ENCODE results near the gene PPFIBP1. TPM values are rescaled to one million over a fixed set of nuclear protein-coding genes. Genes with fewer than 3 reads are reported as not detected.
"Not testable (repeated sequence)": the region's sequence is repeated elsewhere in the genome, so short reads cannot be mapped to it uniquely, and the experiment has no call there.

PPFIBP1 gene
- total RNA-seq, 2 experiments from 2014 or later = 14.6 to 18.2 TPM

DNA sequence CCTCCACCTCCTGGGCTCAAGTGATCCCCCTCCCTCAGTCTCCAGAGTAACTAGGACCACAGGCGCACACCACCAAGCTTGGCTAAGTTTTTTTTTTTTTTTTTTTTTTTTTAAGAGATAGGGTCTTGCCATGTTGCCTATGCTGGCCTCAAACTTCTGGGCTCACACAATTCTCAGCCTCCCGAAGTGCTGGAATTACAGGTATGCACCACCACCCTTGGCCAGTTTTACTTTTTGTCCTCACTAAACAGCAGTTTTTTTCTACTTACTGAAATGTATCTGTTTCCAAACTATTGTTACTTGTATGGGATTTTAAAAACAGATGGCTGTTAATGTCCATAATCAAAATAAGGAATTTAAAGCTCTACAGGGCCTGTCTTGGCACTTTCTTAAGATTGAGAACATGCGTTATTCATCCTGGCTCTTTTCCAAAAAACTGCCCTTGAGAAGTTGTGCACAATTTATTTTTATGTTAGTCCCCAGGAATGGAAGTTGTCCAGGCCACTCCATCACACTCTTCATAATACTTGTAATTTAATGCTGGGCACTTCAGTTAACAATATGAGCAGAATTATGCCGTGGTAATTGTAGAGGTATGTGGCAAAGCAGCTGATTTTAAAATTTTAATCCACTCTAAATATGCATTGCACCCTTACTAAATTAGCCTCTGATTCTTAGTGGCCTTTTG lies 120.3 kb downstream of the PPFIBP1 start:
- Mint-ChIP-seq H3K36me3 (peaks cover 3% of the 10 kb centered on the region), H3K27me3 (no peaks in the 10 kb centered on the region), H3K27ac (no peak overlapping the region), H3K9me3 (no peaks in the 10 kb centered on the region), H3K4me3 (no peak overlapping the region), H3K4me1 (no peaks in the 10 kb centered on the region)
- ATAC-seq (ENCODE audit: low read depth) (no peak), DNase-seq (no peak)
- POLR2A ChIA-PET = no interaction called here

DNA sequence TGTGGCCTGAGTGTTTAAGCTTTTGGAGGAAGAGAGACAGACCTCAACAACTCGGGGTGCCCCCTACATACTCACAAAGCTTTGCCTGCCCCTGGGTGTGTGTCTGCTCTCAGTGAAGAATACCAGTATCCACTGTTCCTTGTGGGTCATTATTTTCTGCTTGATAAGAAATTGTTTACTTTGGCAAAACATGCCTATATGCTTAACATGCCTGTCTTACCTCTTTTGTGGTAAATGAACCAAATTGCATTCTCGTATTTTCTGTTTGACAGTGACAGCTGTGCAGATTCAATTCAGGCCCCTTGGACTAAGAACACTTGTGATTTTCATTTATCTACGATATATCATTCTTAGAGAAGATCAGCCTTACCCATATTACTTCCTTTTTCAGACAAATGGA lies 121.7 kb downstream of the PPFIBP1 start:
- DNase-seq (no peak), ATAC-seq (ENCODE audit: low read depth) (no peak)
- POLR2A ChIA-PET = no interaction called here
- Mint-ChIP-seq H3K4me1 (peaks cover under 1% of the 10 kb centered on the region), H3K4me3 (no peak overlapping the region), H3K36me3 (peaks cover 3% of the 10 kb centered on the region), H3K27ac (no peak overlapping the region), H3K9me3 (no peaks in the 10 kb centered on the region), H3K27me3 (no peaks in the 10 kb centered on the region)

DNA sequence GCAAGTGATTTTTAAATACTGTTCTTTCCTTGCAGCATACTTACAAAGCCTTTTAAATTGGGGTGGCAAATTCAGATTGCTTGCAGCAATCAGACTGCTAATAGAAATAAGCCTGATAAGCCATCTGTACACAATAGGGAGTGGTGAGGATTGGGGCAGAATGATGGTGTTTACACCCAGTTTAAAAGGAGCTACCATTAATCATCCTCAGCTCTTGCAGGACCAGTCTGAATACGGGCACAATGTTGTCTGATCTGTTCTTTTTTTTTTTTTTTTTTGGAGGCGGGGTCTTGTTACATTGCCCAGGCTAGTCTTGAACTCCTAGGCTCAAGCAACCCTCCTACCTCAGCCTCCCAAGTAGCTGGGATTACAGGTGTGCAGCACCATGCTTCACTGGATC lies 122.1 kb downstream of the PPFIBP1 start:
- ATAC-seq (ENCODE audit: low read depth) (no peak), DNase-seq (no peak)
- no peaks in the 10 kb centered on the region for H3K9me3 Mint-ChIP-seq
- H3K36me3 Mint-ChIP-seq = peaks cover 3% of the 10 kb centered on the region
- peaks cover 2% of the 10 kb centered on the region for H3K4me1 Mint-ChIP-seq
- H3K27me3 Mint-ChIP-seq = no peaks in the 10 kb centered on the region
- H3K4me3 Mint-ChIP-seq = no peak overlapping the region
- POLR2A ChIA-PET = no interaction called here
- no peak overlapping the region for H3K27ac Mint-ChIP-seq

DNA sequence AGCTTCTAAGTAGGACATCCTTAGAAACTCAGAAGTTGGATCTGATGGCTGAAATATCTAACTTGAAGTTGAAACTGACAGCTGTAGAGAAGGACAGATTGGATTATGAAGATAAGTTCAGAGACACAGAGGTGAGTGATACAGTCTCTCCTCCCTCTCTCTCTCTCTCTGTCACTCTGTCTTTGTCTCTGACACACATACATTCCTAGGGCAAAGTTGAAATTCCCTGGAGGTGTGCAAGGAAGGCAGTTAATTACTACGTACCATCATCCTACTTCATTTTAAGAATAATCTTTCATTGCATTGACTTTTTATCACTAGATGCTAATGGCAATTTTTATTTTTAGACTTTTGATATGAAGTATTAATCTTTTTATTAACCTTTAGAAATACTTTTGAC lies 126.0 kb downstream of the PPFIBP1 start:
- no peak overlapping the region for H3K4me3 Mint-ChIP-seq
- peaks cover 1% of the 10 kb centered on the region for H3K36me3 Mint-ChIP-seq
- DNase-seq = no peak
- peaks cover 8% of the 10 kb centered on the region for H3K4me1 Mint-ChIP-seq
- H3K27me3 Mint-ChIP-seq = no peaks in the 10 kb centered on the region
- POLR2A ChIA-PET = no interaction called here
- no peak for ATAC-seq (ENCODE audit: low read depth)
- H3K9me3 Mint-ChIP-seq = no peaks in the 10 kb centered on the region
- no peak overlapping the region for H3K27ac Mint-ChIP-seq

DNA sequence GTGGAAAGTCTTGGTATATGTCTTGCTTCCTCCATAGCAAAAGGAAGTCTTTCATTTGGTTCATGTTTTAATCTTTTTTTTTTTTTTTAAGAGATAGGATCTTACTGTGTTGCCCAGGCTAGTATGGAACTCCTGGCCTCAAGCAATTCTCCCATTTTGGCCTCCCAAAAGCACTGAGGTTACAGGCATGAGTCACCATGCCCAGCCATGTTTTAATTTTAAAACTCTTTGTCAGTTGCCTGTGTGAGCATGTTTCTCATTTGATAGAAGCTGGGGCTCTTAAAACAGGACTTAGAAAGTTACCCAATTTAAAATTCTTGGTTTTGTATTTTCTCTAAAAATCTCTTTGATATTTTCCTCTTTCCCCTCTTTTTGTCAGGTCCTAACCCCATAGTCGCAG lies 127.2 kb downstream of the PPFIBP1 start:
- H3K36me3 Mint-ChIP-seq = peaks cover 1% of the 10 kb centered on the region
- peaks cover 10% of the 10 kb centered on the region for H3K4me1 Mint-ChIP-seq
- DNase-seq (no peak), ATAC-seq (ENCODE audit: low read depth) (no peak)
- H3K27me3 Mint-ChIP-seq = no peaks in the 10 kb centered on the region
- H3K27ac Mint-ChIP-seq = no peak overlapping the region
- no peaks in the 10 kb centered on the region for H3K9me3 Mint-ChIP-seq
- no peak overlapping the region for H3K4me3 Mint-ChIP-seq
- POLR2A ChIA-PET = no interaction called here

DNA sequence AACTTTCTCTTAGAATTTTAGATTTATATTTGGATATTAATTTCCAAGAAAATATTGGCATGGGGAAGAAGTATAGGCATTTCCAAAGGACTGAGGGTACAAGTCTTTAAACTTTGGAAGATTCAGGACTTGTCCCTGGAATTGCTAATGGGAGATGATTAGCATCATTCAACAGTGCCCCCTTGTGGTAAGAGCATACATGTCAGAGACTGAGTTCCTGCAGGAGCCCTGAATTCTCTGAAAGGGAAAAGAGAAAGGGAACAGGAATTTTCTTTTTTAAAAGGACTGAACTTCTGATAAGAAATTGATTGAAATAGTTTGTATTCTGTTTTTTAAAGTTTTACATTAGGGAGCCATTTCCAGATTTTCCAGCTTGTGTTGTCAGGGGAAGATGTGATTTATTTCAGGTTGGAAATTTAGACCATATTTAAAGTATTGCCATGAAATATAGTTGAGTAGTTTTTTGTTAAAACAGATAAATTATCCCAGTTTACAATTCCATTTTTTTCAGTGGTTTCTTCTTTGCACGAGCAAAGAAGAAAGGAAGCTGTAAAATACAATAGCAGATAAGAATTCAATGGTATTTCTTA lies 128.3 kb downstream of the PPFIBP1 start:
- Mint-ChIP-seq H3K27me3 (no peaks in the 10 kb centered on the region), H3K9me3 (no peaks in the 10 kb centered on the region), H3K36me3 (peaks cover 4% of the 10 kb centered on the region), H3K4me3 (no peak overlapping the region), H3K27ac (no peak overlapping the region), H3K4me1 (peaks cover 10% of the 10 kb centered on the region)
- no peak for ATAC-seq (ENCODE audit: low read depth)
- no peak for DNase-seq
- POLR2A ChIA-PET = no interaction called here

DNA sequence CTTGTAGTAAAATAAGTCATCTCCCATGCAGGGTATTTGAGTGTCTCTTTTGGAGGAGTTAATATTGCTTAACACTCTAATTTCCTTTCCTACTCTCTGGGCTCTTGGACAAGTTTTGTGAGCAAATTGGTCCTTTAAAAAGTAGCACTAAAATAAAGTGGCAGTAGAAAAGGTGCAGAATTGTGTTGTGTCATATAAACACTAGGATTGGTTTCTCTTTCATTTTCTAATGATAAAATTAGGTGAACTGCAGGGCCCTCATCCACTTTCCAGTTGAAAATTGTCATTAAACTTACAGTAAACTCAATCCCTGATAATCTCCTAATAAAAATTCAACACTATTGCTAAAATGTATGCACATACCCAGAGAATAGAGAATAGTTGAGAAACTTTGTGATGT lies 129.7 kb downstream of the PPFIBP1 start:
- POLR2A ChIA-PET = no interaction called here
- DNase-seq = no peak
- Mint-ChIP-seq H3K4me1 (peaks cover 10% of the 10 kb centered on the region), H3K36me3 (peaks cover 5% of the 10 kb centered on the region), H3K27ac (peak overlapping the region; percentile 78), H3K9me3 (no peaks in the 10 kb centered on the region), H3K4me3 (peak overlapping the region; percentile 77), H3K27me3 (no peaks in the 10 kb centered on the region)
- no peak for ATAC-seq (ENCODE audit: low read depth)

DNA sequence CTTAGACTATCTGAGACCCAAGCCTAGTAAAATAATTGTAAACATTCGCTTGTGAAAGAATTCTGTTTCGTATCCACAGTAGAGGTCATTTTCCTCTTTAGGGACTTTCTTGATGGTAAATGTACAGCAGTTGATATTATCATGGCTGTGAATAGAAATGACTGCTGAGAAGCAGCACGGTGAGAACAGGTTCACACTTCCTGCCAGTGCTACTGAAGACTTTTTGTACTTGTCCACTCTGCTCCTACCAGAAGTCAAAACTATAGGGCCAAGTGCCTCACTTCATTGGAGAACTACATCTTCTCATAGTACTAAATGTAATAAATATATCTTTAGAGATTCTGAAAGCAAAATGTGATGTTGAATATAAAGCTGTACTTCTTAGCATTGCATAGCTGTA lies 131.5 kb downstream of the PPFIBP1 start:
- H3K9me3 Mint-ChIP-seq; DNase-seq; H3K27ac Mint-ChIP-seq; H3K36me3 Mint-ChIP-seq; H3K4me3 Mint-ChIP-seq; ATAC-seq (ENCODE audit: low read depth); POLR2A ChIA-PET; H3K27me3 Mint-ChIP-seq: not testable (repeated sequence)
- peaks cover 10% of the 10 kb centered on the region for H3K4me1 Mint-ChIP-seq

DNA sequence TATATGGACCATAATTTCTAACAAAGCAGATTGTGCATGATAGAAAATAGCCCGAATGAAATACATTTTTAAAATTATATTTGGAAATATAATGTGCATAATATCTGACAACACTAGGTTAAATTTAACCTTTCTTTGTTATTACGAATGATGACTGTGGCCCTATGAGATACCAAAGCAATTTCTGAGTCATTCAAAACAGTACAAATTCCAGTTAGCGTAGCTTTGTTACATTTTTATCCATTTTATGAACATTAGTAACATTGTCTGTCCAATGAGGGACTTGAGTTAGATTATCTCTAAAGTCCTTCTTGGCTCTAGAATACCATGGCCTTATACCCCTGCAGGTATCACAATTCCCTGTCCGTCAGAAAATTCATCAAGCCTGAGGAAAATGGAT lies 133.3 kb downstream of the PPFIBP1 start:
- Mint-ChIP-seq H3K36me3 (peaks cover 8% of the 10 kb centered on the region), H3K27ac (no peak overlapping the region), H3K9me3 (no peaks in the 10 kb centered on the region), H3K4me1 (peaks cover 13% of the 10 kb centered on the region), H3K27me3 (no peaks in the 10 kb centered on the region), H3K4me3 (no peak overlapping the region)
- POLR2A ChIA-PET = no interaction called here
- DNase-seq = no peak
- ATAC-seq (ENCODE audit: low read depth) = no peak

DNA sequence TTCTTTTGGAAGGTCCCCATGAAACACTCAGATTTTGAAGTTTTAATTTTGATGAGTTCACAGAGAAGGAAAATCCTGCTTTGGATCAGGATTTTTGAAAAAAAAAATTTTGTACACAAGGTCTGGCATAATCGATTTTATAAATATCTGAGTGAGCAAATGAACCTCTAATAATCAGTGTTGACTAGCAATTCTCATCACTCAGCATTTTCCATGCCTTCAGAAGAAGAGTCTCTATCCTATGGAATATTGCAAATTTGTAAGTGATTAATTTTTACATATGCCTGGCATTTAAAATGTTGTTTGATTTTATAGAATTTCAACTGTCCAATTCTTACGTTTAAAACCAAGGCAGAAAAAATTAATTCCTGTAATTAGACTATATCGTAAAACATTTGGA lies 141.7 kb downstream of the PPFIBP1 start:
- POLR2A ChIA-PET = no interaction called here
- ATAC-seq (ENCODE audit: low read depth) (no peak), DNase-seq (no peak)
- H3K4me3 Mint-ChIP-seq = no peak overlapping the region
- no peaks in the 10 kb centered on the region for H3K9me3 Mint-ChIP-seq
- no peaks in the 10 kb centered on the region for H3K27me3 Mint-ChIP-seq
- H3K36me3 Mint-ChIP-seq = peaks cover 16% of the 10 kb centered on the region
- peaks cover 6% of the 10 kb centered on the region for H3K4me1 Mint-ChIP-seq
- H3K27ac Mint-ChIP-seq = no peak overlapping the region

DNA sequence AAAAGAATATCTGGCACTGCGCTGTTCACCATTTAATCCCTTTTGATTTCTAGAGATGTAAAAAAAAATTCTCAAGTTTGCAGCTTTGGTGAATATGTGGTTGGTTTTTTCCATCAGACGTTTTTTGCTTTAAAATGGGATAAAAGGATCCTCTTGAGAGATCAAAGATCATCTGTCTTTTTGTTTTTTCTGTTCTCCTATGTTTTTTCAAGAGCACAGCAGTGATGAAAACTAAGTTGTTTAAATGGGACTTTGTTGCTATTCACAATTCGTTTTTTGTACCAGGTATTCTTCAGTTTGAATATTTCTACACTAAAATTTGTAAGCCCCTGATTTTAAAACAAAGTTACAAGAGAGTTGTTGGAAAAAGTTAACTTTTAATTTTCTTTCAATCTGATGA lies 142.5 kb downstream of the PPFIBP1 start:
- peaks cover 2% of the 10 kb centered on the region for H3K4me1 Mint-ChIP-seq
- DNase-seq (no peak), ATAC-seq (ENCODE audit: low read depth) (no peak)
- no peak overlapping the region for H3K4me3 Mint-ChIP-seq
- peaks cover 13% of the 10 kb centered on the region for H3K36me3 Mint-ChIP-seq
- no peaks in the 10 kb centered on the region for H3K27me3 Mint-ChIP-seq
- H3K27ac Mint-ChIP-seq = no peak overlapping the region
- POLR2A ChIA-PET = no interaction called here
- H3K9me3 Mint-ChIP-seq = no peaks in the 10 kb centered on the region

DNA sequence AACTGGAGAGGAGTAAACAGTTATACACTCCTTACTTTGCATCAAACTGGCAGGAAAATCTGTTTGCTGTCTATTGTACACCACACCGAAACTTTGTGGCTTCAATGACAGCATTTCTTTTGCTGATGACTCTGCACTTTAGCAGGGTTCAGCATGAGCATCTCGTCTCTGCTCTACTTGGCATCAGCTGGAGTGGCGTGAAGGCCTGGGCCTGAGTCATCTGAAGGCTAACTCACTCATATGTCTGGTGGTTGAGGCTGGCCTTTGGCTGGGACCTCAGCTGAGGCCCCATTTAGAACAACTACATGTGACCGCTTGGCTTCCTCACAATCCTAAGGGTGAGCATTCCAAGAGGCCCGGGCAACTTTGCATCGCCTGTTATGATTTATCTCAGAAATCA lies 143.5 kb downstream of the PPFIBP1 start:
- DNase-seq = no peak
- Mint-ChIP-seq H3K36me3 (peaks cover 12% of the 10 kb centered on the region), H3K27me3 (no peaks in the 10 kb centered on the region), H3K27ac (no peak overlapping the region), H3K9me3 (no peaks in the 10 kb centered on the region), H3K4me3 (no peak overlapping the region), H3K4me1 (no peaks in the 10 kb centered on the region)
- POLR2A ChIA-PET = no interaction called here
- ATAC-seq (ENCODE audit: low read depth) = no peak

DNA sequence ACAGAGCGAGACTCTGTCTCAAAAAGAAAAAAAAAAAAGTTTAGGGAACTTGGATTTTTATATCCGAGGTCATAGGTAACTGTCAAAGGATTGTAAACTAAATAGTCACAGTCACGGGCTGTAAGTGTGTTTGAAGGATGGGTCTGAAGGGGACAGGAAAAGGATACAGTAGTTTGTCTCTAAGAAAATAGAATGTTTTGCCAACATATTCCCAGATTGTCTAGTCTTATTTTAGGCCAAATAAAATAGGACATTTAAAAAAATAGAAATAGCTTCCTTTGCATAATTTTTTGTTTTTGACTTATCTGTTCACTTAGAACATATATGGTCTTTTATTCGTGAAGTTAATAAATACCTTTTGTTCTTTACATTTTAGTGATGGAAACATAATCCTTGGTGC lies 148.0 kb downstream of the PPFIBP1 start:
- no peak overlapping the region for H3K4me3 Mint-ChIP-seq
- ATAC-seq (ENCODE audit: low read depth) = no peak
- no peak overlapping the region for H3K27ac Mint-ChIP-seq
- no peaks in the 10 kb centered on the region for H3K27me3 Mint-ChIP-seq
- no peak for DNase-seq
- no peaks in the 10 kb centered on the region for H3K9me3 Mint-ChIP-seq
- POLR2A ChIA-PET = no interaction called here
- H3K4me1 Mint-ChIP-seq = no peaks in the 10 kb centered on the region
- peaks cover 8% of the 10 kb centered on the region for H3K36me3 Mint-ChIP-seq

DNA sequence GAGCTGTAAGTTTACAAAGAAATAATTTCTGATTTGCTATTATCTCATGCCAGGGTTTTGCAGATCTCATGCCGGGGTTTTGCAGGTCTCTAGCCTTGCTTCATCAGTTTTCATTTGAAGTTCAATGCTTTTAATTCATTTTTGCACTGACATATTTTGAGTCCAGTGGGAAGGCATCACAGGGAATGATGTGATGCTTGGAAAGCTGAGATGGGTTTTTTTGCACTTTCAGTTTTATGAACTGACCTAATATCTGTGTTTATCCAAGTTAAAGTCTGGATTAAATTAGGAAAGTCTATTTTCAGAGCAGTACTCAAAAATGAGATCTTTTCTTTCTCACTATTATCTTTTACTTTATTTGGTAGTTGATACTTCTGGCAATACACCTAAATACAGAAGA lies 148.6 kb downstream of the PPFIBP1 start:
- no peaks in the 10 kb centered on the region for H3K27me3 Mint-ChIP-seq
- H3K36me3 Mint-ChIP-seq = peaks cover 8% of the 10 kb centered on the region
- no peak overlapping the region for H3K4me3 Mint-ChIP-seq
- POLR2A ChIA-PET = no interaction called here
- no peaks in the 10 kb centered on the region for H3K9me3 Mint-ChIP-seq
- no peak overlapping the region for H3K27ac Mint-ChIP-seq
- DNase-seq (no peak), ATAC-seq (ENCODE audit: low read depth) (no peak)
- H3K4me1 Mint-ChIP-seq = no peaks in the 10 kb centered on the region

Measured in activated naive CD8-positive, alpha-beta T cell treated with anti-CD3 and anti-CD28 coated beads, Interleukin-2, amount 10 ng/mL, durations not matched to agents 7 days and 5 days (primary cell).